GM23338 (cell line): Measurements from ENCODE around the gene ZNF579. TPM values are rescaled to one million over a fixed set of nuclear protein-coding genes. Genes with fewer than 3 reads are reported as not detected.

ENCODE experiments used
- ATAC-seq: fragments of 200-7000 bp; cut with Tn5 transposase; 3 replicates; pipeline ENCODE4 v1.9.1; 2020
- DNase-seq: peaks from one replicate; pipeline ENCODE4 v3.0.0-alpha.2; 2015; ENCODE audit warnings: low spot score
- H2AFZ ChIP-seq: fragments of 200-600 bp; sonication (generic); 2 replicates; pipeline ENCODE4 v1.8.0; 2016; ENCODE audit warnings: antibody characterized with exemption, mild to moderate bottlenecking, moderate library complexity
- H3F3A ChIP-seq: fragments of 200-600 bp; sonication (generic); replicated peaks from 2 replicates; pipeline ENCODE4 v1.8.0; 2017; ENCODE audit warnings: antibody characterized with exemption, mixed run types, low read depth
- H3K27ac ChIP-seq: fragments of 200-600 bp; sonication (generic); 2 replicates; pipeline ENCODE4 v1.6.1; 2016; ENCODE audit warnings: low read depth
- H3K27me3 ChIP-seq: fragments of 200-600 bp; sonication (generic); 2 replicates; pipeline ENCODE4 v1.8.0; 2016; ENCODE audit warnings: mild to moderate bottlenecking, mixed run types, moderate library complexity; ENCODE audit not compliant: insufficient read depth
- H3K36me3 ChIP-seq: fragments of 200-600 bp; sonication (generic); 2 replicates; pipeline ENCODE4 v1.8.0; 2016; ENCODE audit warnings: mild to moderate bottlenecking; ENCODE audit not compliant: insufficient read depth
- H3K4me1 ChIP-seq: fragments of 200-600 bp; sonication (generic); 2 replicates; pipeline ENCODE4 v1.8.0; 2016; ENCODE audit warnings: mild to moderate bottlenecking, moderate library complexity; ENCODE audit not compliant: insufficient read depth
- H3K4me2 ChIP-seq: fragments of 200-600 bp; sonication (generic); 2 replicates; pipeline ENCODE4 v1.7.1; 2017; ENCODE audit warnings: mixed run types
- H3K4me3 ChIP-seq: fragments of 200-600 bp; sonication (generic); 2 replicates; pipeline ENCODE4 v1.6.1; 2016; ENCODE audit warnings: mixed run types
- H3K79me2 ChIP-seq: fragments of 200-600 bp; sonication (generic); replicated peaks from 2 replicates; pipeline ENCODE4 v1.8.0; 2017; ENCODE audit warnings: mild to moderate bottlenecking; ENCODE audit not compliant: insufficient read depth
- H3K9me2 ChIP-seq: fragments of 200-600 bp; sonication (generic); 2 replicates; pipeline ENCODE4 v1.8.0; 2017; ENCODE audit not compliant: insufficient read depth
- H4K20me1 ChIP-seq: fragments of 200-600 bp; sonication (generic); replicated peaks from 2 replicates; pipeline ENCODE4 v1.8.0; 2017; ENCODE audit warnings: mild to moderate bottlenecking; ENCODE audit not compliant: insufficient read depth
- H3K27ac Mint-ChIP-seq: 2 replicates; pipeline ENCODE4 v1.8.0; 2020; ENCODE audit warnings: inconsistent platforms, mild to moderate bottlenecking, moderate library complexity, mixed read lengths
- H3K27me3 Mint-ChIP-seq: 3 replicates; pipeline ENCODE4 v1.8.0; 2022; ENCODE audit warnings: low read depth, mild to moderate bottlenecking, moderate library complexity, mixed read lengths, inconsistent platforms; ENCODE audit not compliant: insufficient read depth, poor library complexity
- H3K36me3 Mint-ChIP-seq: 3 replicates; pipeline ENCODE4 v1.8.0; 2021; ENCODE audit warnings: low read depth, mild to moderate bottlenecking, inconsistent platforms, moderate library complexity, mixed read lengths
- H3K4me1 Mint-ChIP-seq: 3 replicates; pipeline ENCODE4 v1.8.0; 2020; ENCODE audit warnings: mild to moderate bottlenecking, inconsistent platforms, mixed read lengths
- H3K4me3 Mint-ChIP-seq: 3 replicates; pipeline ENCODE4 v1.8.0; 2021; ENCODE audit warnings: moderate library complexity, mild to moderate bottlenecking, inconsistent platforms, mixed read lengths
- H3K9me3 Mint-ChIP-seq: 3 replicates; pipeline ENCODE4 v1.8.0; 2020; ENCODE audit warnings: moderate library complexity, mild to moderate bottlenecking, inconsistent platforms, mixed read lengths
- CREB1 ChIP-seq: fragments of 250-450 bp; sonication (Bioruptor Pico); IDR thresholded peaks from 2 replicates; pipeline ENCODE4 v1.5.0; 2020; ENCODE audit warnings: low read depth, mild to moderate bottlenecking, moderate library complexity
- EZH2 ChIP-seq: fragments of 200-600 bp; sonication (generic); IDR thresholded peaks from one replicate; pipeline ENCODE4 v1.8.0; 2017; ENCODE audit warnings: antibody characterized with exemption, mild to moderate bottlenecking, low read depth; ENCODE audit not compliant: unreplicated experiment
- EZH2phosphoT487 ChIP-seq: fragments of 200-600 bp; sonication (generic); IDR thresholded peaks from one replicate; pipeline ENCODE4 v1.8.1; 2018; ENCODE audit warnings: antibody characterized with exemption; ENCODE audit not compliant: unreplicated experiment
- JUNB ChIP-seq: IDR thresholded peaks from one replicate; pipeline ENCODE4 v1.6.1; 2016; ENCODE audit warnings: antibody characterized with exemption; ENCODE audit not compliant: unreplicated experiment
- POLR2AphosphoS5 ChIP-seq: IDR thresholded peaks from 2 replicates; pipeline ENCODE4 v1.6.1; 2016; ENCODE audit warnings: antibody characterized with exemption, low read depth
- ZNF331 ChIP-seq: fragments of 250-450 bp; sonication (Bioruptor Pico); IDR thresholded peaks from 2 replicates; pipeline ENCODE4 v1.5.0; 2020; ENCODE audit warnings: low read depth, mild to moderate bottlenecking, moderate library complexity
- polyA plus RNA-seq: library from polyadenylated mRNA; unstranded; fragments of >200 nt; fragmentation: Nextera tagmentation; extraction: Ambion mirVana; gene quantifications from 2 replicates; pipeline ENCODE4 v1.2.1, GENCODE V29; 2016
- total RNA-seq: library from RNA; depleted of rRNA; stranded (reverse); fragments of >200 nt; shearing (Covaris generic); gene quantifications from 2 replicates; pipeline ENCODE4 v1.2.3, GENCODE V29; 2014
- TF ChIP-seq, protein P1 (sequence below): IDR thresholded peaks from one replicate; pipeline ENCODE4 v1.6.1; 2018; ENCODE audit warnings: antibody characterized with exemption; ENCODE audit not compliant: unreplicated experiment
- TF ChIP-seq, protein P2 (sequence below): fragments of 250-450 bp; sonication (Bioruptor Pico); IDR thresholded peaks from 2 replicates; pipeline ENCODE4 v1.5.0; 2020; ENCODE audit warnings: mild to moderate bottlenecking, moderate library complexity

The ZNF579 gene
- total and polyA plus RNA-seq, 2 experiments from 2014 or later = 7.3 to 12.2 TPM

DNA sequence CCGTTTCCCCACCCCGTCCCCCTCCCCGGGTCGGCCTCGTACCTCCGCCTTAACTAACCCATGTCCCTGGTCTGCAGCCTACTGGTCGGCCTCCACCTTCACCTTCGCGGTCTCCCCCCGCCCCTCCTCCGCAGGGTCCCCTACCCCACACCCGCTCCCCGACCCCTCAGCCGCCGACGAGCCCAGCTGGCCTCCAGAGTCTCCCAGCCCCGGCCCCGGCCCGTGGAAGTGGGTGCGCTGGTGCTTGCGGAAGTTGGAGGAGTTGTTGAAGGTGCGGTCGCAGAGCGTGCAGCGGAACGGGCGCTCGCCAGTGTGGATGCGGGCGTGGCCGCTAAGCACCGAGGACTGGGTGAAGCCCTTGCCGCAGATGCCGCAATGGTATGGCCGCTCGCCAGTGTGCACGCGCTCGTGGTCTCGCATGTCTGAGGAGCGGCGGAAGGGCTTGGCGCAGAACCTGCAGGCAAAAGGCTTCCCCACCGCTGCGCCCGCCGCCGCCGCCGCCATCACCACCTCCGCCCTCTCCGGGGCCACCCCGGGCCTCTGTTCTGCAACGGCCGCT is 41.1 kb upstream of the ZNF579 start:
- DNase-seq (no peak), ATAC-seq (no peak)
- Histone ChIP-seq H3K4me1 (no peaks in the 10 kb centered on the region; the same call in 1 of the 2 replicates), H3K36me3 (no peaks in the 10 kb centered on the region), H3K4me3 (no peak overlapping the region), H3K27ac (no peak overlapping the region), H3K27me3 (no peaks in the 10 kb centered on the region), H2AFZ (no peak overlapping the region), H3K79me2 (peaks cover 9% of the 10 kb centered on the region), H4K20me1 (peaks cover 5% of the 10 kb centered on the region), H3K9me2 (no peaks in the 10 kb centered on the region), H3F3A (peaks cover 12% of the 10 kb centered on the region), H3K4me2 (no peak overlapping the region)
- peaks cover 45% of the 10 kb centered on the region for H3K36me3 Mint-ChIP-seq
- H3K27ac Mint-ChIP-seq = no peak overlapping the region
- TF ChIP-seq ZNF331 (no peak), CREB1 (no peak), POLR2AphosphoS5 (no peak)
- peaks cover 16% of the 10 kb centered on the region; the same call in 2 of the 3 replicates for H3K4me1 Mint-ChIP-seq
- no peak overlapping the region for H3K4me3 Mint-ChIP-seq
- H3K9me3 Mint-ChIP-seq = peaks cover 4% of the 10 kb centered on the region
- peaks cover 21% of the 10 kb centered on the region for H3K27me3 Mint-ChIP-seq

DNA sequence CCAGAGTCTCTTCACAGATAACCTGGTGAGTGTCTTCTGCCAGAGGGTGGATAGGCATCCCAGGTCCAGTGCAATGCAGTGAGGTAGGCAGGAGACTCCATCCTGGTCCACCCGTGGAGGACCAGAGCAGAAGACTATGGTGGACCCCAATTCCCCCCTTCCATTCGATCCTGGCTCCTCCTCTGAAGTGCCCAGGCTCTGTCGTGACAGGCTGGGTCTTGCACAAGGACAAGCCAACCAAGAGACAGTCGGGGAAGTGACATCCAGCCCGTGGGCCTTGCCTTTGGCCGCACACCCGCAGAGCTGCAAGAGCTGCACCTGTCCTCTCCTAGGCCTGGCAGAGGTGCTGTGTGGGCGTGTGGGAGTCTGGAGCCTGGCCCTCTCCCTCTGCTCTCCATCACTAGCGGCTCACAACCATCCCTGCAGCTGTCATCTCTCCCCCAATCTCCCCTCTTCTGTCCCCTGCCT is 40.6 kb upstream of the ZNF579 start:
- Histone ChIP-seq H3K36me3 (no peaks in the 10 kb centered on the region), H3K27ac (no peak overlapping the region), H2AFZ (no peak overlapping the region), H3K9me2 (no peaks in the 10 kb centered on the region), H3K27me3 (no peaks in the 10 kb centered on the region), H3F3A (peaks cover 12% of the 10 kb centered on the region), H3K4me3 (no peak overlapping the region), H3K4me2 (no peak overlapping the region), H3K4me1 (no peaks in the 10 kb centered on the region; the same call in 1 of the 2 replicates), H3K79me2 (peaks cover 9% of the 10 kb centered on the region), H4K20me1 (peaks cover 5% of the 10 kb centered on the region)
- H3K9me3 Mint-ChIP-seq = peaks cover 5% of the 10 kb centered on the region
- no peak overlapping the region for H3K4me3 Mint-ChIP-seq
- H3K27ac Mint-ChIP-seq = no peak overlapping the region
- ATAC-seq (no peak), DNase-seq (no peak)
- peaks cover 16% of the 10 kb centered on the region; the same call in 2 of the 3 replicates for H3K4me1 Mint-ChIP-seq
- peaks cover 24% of the 10 kb centered on the region for H3K27me3 Mint-ChIP-seq
- TF ChIP-seq EZH2phosphoT487 (no peak), EZH2 (no peak), JUNB (no peak), CREB1 (no peak)
- TF ChIP-seq, protein P1, sequence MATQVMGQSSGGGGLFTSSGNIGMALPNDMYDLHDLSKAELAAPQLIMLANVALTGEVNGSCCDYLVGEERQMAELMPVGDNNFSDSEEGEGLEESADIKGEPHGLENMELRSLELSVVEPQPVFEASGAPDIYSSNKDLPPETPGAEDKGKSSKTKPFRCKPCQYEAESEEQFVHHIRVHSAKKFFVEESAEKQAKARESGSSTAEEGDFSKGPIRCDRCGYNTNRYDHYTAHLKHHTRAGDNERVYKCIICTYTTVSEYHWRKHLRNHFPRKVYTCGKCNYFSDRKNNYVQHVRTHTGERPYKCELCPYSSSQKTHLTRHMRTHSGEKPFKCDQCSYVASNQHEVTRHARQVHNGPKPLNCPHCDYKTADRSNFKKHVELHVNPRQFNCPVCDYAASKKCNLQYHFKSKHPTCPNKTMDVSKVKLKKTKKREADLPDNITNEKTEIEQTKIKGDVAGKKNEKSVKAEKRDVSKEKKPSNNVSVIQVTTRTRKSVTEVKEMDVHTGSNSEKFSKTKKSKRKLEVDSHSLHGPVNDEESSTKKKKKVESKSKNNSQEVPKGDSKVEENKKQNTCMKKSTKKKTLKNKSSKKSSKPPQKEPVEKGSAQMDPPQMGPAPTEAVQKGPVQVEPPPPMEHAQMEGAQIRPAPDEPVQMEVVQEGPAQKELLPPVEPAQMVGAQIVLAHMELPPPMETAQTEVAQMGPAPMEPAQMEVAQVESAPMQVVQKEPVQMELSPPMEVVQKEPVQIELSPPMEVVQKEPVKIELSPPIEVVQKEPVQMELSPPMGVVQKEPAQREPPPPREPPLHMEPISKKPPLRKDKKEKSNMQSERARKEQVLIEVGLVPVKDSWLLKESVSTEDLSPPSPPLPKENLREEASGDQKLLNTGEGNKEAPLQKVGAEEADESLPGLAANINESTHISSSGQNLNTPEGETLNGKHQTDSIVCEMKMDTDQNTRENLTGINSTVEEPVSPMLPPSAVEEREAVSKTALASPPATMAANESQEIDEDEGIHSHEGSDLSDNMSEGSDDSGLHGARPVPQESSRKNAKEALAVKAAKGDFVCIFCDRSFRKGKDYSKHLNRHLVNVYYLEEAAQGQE = no peak
- TF ChIP-seq, protein P2, sequence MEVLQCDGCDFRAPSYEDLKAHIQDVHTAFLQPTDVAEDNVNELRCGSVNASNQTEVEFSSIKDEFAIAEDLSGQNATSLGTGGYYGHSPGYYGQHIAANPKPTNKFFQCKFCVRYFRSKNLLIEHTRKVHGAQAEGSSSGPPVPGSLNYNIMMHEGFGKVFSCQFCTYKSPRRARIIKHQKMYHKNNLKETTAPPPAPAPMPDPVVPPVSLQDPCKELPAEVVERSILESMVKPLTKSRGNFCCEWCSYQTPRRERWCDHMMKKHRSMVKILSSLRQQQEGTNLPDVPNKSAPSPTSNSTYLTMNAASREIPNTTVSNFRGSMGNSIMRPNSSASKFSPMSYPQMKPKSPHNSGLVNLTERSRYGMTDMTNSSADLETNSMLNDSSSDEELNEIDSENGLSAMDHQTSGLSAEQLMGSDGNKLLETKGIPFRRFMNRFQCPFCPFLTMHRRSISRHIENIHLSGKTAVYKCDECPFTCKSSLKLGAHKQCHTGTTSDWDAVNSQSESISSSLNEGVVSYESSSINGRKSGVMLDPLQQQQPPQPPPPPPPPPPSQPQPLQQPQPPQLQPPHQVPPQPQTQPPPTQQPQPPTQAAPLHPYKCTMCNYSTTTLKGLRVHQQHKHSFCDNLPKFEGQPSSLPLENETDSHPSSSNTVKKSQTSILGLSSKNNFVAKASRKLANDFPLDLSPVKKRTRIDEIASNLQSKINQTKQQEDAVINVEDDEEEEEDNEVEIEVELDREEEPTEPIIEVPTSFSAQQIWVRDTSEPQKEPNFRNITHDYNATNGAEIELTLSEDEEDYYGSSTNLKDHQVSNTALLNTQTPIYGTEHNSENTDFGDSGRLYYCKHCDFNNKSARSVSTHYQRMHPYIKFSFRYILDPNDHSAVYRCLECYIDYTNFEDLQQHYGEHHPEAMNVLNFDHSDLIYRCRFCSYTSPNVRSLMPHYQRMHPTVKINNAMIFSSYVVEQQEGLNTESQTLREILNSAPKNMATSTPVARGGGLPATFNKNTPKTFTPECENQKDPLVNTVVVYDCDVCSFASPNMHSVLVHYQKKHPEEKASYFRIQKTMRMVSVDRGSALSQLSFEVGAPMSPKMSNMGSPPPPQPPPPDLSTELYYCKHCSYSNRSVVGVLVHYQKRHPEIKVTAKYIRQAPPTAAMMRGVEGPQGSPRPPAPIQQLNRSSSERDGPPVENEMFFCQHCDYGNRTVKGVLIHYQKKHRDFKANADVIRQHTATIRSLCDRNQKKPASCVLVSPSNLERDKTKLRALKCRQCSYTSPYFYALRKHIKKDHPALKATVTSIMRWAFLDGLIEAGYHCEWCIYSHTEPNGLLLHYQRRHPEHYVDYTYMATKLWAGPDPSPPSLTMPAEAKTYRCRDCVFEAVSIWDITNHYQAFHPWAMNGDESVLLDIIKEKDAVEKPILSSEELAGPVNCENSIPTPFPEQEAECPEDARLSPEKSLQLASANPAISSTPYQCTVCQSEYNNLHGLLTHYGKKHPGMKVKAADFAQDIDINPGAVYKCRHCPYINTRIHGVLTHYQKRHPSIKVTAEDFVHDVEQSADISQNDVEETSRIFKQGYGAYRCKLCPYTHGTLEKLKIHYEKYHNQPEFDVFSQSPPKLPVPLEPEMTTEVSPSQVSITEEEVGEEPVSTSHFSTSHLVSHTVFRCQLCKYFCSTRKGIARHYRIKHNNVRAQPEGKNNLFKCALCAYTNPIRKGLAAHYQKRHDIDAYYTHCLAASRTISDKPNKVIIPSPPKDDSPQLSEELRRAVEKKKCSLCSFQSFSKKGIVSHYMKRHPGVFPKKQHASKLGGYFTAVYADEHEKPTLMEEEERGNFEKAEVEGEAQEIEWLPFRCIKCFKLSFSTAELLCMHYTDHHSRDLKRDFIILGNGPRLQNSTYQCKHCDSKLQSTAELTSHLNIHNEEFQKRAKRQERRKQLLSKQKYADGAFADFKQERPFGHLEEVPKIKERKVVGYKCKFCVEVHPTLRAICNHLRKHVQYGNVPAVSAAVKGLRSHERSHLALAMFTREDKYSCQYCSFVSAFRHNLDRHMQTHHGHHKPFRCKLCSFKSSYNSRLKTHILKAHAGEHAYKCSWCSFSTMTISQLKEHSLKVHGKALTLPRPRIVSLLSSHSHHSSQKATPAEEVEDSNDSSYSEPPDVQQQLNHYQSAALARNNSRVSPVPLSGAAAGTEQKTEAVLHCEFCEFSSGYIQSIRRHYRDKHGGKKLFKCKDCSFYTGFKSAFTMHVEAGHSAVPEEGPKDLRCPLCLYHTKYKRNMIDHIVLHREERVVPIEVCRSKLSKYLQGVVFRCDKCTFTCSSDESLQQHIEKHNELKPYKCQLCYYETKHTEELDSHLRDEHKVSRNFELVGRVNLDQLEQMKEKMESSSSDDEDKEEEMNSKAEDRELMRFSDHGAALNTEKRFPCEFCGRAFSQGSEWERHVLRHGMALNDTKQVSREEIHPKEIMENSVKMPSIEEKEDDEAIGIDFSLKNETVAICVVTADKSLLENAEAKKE (CRISPR knock-in tag) = no peak
- H3K36me3 Mint-ChIP-seq = peaks cover 48% of the 10 kb centered on the region
